GM18520 (cell line): Measurements from ENCODE around the gene KCP.
"Not testable (repeated sequence)": the region's sequence is repeated elsewhere in the genome, so short reads cannot be mapped to it uniquely, and the experiment has no call there.

ENCODE experiments used
- ATAC-seq: cut with Tn5 transposase; IDR thresholded peaks from one replicate; pipeline ENCODE4 v1.9.1; 2021; ENCODE audit not compliant: unreplicated experiment

The KCP gene

DNA sequence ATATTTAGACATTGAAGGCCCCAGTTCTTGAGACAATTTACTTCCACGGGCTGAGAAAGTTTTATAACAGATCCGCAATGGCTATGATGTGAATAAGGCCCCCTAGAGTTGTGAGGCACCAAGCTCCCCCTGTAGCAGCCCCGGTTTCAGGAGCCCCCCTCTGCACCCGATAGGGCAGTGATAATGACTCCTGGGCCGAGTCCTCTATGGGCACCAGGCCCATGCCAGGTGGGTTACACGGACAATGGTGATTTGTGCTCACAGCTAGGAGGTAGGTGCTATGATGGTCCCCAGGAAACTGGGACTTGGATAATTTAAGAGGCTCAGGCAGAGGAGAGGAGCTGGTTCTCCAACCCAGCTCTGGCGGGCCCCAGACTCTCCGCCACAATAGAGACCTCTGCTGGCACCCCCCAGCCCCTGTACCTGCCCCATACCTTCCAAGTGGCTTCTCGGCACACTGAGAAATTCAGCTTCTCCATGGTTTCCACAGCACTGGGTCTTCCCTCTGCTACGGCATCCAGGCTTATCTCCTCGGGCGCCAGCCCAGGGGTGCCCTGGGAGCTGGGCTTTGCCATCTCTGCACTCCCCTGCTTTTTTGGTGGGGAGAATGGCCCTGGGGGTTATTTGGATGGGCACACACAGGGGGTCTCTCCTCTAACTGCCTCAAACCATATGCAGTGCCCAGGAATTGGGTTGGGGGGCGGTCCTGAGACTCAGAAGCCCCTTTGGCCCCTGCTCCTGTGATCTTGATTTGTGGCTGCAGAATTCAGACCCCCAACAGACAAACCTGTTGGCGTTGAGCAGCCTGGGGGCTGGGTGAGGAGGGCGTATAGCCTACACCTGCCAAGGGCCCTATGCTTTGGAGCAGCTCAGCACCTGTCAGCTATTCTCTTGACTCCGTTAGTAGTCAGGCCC, 12.2 kb upstream of the KCP start:
- ATAC-seq, result no peak

DNA sequence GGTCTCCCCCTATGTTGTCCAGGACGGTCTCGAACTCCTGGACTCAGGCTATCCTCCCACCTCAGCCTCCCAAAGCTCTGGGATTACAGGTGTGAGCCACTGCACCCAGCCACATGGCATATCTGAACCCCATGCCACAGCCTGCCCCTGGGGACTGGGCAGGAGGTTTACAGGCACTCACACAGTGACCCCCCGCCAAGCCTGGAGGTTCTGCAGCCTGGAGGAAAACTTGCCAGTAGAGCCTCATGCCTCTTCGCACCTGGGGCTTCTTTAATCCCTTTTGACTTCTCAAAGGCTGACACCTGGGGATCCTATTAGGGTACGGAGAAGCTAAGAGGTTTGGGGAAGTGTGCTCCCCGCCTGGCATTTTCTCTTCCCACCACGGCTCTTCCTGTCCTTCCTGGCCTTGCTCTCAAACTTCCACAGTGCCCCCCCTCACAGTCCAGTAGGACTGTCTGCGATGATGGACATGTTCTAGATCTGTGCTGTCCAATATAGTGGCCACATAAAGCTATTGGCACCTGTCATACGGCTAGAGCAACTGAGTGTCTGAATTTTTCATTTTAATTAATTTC, 11.4 kb upstream of the KCP start:
- no peak for ATAC-seq

DNA sequence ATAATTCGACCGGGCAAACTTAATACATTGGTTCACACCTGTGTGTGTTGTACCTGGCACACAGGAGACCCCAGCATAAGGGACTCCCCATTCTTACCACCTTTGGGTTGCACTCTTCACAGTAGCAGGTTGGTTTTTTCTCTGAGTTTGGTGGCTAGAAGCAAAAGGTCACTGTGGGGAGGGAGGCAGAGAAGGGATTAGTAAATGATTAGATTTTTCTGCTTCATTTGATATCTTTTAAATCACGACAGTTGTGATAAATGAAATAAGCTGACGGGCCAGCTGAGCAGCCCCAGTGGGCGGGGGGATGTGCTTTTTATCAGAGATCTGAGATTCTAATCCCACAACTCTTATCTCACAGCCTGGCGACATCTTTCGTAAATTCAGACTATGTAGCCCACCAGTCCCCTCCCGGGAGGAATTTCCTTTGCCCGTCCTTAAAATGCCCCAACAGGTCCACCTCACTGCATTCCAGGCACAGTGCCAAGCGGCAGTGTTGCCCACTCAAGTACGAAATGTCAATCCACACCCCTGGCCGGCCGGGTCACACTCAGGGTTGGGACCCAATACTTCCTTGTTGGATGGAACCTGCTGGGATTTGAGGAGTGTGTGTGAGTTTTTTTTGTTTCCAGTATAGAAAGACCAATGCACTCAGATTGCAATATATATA, 10.5 kb upstream of the KCP start:
- no peak for ATAC-seq

DNA sequence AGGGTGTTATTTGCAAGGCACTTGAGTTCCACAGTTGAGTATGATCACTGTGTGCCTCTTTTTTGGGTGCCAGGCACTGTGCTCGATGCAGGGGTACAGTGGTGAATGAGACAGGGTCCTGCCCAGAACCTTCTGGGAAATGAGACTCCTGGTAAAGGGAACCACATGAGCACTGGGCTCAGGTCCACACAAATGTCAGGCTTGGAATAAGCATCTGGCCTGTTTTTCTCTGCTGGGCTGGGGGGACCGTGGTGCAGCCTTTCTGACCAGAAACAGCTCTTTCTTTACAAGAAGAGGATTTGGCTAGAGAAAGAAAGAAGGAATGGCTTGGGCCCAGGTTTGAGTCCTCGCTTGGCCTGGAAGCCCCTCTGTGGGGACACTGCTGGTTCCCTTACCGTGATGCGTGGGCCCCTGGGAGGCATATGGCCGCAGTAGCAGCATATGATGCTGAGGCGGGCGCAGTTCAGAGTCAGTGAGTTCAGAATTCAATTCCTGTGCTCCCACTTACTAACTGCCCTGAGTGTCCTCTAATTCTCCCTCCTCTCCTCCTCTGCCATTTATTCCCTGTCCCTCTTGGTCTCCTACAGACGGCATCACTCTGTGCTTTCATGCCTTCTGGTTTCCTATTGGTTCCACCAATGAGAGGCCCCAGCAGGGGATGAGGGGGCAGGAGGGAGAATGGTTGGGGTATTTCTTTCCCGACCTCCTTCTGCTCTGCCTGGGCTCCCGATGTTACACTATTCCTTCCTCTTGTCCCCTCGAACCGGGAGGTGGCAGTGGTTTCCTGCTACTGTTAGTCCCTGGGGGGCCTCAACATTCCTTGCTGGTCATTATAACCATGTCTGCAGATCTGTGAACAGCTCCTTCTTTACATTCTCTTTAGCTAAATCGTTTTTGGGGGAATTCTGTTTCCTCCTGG, 9.6 kb upstream of the KCP start:
- no peak for ATAC-seq

DNA sequence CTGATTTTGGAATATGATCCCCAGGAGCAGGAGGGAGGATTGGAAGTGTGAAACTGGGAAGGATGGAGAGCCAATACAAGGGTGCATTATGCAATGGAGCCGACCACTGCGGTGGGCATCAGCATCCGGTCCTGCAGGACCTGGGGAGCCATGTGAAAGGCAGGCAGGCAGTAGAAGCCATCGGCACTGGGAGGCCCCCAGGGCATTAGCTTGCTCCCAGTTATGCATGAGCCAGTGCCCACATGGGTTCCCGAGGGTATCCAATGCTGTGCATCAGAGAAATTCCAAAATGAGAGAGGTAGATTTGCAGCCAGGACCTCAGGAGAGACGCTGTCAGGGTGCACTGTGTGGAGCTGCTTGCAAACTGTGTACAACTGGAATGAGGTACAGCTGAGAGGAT, 8.7 kb upstream of the KCP start:
- no peak for ATAC-seq

DNA sequence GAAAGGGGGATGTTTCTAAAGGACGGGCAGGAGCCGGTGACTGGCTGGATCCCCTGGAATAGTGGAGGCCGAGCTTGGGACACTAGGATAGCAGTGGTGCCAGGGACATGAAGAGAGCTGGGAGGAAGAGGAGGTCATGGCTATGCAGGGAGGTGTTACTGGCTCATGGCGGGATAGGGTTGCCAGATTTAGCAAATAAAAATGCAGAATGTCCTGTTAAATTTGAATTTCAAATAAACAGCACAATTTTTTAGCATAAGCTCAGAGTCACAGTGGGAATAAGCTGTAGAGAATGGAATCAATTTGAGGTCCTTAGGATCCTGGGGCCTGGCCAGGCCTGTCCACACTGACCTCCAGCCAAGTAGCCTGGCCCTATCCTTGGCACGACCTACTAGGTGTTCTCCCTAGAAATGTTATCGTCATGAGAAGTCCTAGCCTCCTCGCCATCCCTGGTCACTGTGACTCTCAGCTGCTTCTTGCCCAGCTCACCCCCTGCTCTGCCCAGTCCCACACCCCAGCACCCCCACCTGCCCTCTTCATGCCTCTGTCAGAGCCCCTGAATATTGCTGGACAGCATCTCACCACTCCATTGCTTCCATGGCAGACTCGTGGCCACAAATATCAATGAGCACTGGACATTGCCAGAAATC, 7.6 kb upstream of the KCP start:
- ATAC-seq, result no peak

DNA sequence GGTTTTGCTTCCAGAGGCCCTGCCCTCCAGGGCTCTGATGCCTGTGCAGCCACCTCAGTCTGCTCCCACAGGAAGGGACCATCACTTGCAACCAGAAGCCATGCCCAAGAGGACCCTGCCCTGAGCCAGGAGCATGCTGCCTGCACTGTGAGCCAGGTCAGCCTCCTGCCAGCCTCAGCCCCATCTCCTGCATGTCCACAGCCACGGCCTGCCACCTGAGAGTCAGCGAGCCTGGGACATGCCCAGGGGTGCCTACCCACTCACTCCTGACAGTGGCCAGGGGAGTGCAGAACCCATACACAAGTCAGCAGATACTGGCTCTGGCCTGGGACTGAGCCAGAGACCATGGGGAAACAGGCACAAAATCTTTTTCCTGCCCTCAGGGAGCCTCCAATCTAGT, 6.6 kb upstream of the KCP start:
- ATAC-seq, result no peak

DNA sequence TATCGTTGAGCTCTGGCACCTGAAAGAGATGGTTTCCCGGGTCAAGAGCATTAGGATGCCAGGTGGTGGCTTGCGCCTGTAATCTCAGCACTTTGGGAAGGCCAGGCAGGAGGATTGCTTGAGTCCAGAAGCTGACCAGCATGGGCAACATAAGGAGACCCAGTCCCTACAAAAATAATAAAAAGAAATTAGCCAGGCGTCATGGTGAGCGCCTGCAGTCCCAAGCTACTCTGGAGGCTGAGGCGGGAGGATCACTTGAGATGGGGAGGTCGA, 6.1 kb upstream of the KCP start:
- ATAC-seq, result no peak

DNA sequence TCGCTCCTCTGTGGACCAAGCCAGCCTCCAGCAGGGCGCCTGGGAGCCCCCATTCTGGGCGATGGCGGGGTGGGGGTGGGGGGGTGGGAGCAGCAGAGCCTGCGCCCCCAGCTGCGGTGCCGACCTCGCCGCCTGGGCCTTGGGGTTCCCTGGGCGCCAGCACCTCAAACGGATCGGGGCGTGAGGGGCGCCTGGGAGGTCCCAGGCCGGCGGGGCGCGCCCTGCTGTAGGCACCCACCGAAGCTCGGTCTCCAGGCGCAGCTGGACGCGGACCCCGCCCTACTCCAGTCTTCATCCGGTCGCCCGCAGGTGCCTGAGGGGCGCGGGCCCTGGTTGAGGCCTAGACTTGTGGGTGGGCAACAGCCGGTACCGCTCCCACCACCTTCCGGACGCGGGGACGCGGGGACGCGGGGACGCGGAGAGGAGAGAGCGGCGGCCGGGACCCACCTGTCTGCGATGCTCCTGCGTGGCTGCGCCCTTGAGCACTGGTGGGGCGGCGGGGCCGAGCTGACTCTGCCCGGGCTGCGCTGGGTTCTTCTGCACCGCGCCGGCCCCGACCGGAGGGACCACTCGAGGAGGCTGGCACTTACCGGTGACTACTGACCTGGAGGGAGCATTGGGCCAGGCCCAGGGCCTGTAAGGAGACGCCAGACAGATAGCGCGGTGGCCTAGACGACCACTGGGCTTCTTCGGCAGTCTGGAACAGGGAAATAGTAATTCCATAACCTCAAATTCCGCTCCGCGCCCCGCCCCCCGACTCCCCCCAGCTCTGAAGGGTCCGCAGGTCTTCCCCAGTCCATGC, 5.5 kb upstream of the KCP start:
- ATAC-seq, result no peak

DNA sequence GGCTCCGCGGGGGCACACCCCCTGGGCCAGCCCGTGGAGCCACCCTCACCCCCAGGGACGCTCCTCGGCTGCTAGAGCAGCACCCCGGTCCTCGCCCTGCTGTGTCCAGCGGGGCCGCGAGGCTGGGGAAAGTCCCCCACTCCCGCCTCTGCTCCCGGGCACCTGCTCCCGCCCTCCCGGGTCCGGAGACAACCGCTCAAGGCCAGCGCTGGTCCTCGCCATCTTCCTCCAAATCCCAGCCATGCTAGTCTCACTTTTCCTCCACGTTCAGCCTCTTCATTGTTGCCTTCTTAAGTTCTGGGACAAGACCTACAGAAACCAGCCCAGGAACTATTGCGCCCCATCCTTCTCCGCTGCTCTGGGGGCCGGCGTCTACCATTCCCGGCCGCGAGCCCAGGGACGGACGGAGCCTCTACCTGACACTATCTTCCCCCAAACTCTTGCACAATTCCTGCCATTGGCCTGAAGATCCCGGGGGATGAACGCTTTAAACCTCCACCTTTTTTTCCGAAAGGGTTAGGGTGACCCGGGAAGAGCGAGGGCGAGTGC, 4.8 kb upstream of the KCP start:
- ATAC-seq, result no peak

DNA sequence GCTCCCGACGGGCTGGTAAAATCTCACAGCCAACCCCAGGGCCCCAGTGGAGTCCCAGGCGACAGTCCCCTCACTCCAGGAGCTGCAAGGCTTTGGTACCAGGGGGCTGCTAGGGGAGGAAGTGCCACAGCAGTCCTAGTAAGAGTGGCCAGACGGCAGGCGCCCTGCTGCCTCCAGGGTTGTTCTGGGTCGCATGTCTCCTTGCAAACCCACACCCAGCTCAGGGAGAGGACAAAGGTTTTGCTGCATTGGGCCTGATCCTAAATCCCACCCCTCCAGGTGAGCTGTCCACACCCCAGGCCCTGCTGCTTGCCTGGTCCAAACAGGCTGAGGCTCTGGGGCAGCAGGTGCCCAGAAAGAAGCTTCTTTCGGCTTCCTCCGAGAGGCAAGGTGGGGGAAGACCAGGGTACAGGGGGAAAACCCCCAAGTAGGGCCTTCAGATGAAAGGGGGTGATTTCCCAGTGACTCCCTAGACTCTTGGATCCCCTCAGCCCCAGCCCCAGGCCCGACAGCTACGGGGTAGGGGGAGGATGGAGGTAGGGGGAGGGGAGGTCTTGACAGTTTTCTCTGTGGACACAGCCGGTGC, 4.2 kb upstream of the KCP start:
- no peak for ATAC-seq

DNA sequence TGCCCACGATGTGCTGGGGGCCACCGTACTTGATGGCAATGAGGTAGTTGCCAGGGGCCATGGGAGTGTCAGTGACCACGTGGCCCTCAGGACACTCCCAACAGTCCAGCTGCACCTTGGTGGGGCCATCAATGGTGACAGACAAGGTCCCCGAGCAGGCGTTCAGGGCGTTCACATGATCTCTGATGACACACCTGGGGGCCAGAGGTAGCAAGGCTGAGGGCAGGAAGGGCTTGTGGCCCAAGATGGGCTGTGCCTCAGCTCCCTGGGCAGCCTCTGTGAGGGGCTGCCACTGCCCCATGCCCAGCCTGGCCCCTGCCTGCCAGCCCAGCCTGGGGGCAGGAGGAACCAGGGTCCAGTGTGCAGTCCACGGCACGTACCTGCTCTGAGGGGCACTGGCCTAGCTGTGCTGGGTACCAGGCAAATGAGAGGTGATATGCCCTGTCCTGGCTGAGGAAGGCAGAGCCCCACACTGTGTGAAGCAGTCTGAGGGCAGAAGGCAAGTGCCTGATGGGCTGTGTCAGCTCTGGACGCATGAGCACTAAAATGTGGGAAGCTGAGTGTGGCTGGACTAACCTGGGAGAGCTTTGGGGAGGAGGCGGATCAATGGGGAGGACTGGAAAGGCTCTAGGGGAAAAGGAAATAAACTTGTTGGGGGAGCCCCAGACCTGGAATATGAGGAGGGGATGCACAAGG, 3.5 kb upstream of the KCP start:
- ATAC-seq, result no peak

DNA sequence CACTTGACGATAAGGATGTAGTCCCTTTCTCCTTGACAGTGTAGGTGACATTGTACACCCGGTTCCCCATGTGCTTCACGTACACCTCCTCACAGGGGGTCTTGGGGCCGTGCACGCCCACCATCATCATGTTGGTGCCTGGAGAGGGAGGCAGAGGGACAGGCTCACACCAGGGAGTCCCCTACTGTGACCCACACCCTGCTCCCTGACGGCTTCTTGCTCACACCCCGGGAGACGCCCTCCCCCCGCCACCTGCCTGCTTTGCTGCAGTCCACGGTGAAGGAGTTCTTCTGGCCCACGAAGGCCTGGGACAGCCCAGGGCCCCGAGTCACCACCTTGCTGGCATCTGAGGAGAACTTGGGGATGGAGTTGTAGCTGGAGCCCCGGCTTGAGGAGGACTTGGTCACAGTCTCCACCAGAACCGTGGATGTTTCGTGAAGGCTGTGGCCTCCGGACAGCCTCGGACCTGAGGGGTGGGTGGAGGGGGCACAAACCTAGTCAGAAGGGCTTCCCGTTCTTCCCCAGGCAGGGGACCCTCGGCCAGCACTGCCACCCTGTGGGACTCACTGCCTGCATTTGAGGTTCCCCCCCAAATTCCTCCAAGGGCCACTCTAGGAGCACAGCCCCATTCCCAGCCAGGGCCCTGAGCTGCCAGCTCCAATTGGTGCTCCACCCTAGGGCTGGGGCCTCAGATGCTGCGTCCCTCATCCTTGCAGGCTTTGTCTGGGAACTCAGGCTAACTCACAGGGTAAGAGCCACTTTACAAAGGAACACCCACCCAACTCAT, 2.4 kb upstream of the KCP start:
- ATAC-seq, result not testable (repeated sequence)

DNA sequence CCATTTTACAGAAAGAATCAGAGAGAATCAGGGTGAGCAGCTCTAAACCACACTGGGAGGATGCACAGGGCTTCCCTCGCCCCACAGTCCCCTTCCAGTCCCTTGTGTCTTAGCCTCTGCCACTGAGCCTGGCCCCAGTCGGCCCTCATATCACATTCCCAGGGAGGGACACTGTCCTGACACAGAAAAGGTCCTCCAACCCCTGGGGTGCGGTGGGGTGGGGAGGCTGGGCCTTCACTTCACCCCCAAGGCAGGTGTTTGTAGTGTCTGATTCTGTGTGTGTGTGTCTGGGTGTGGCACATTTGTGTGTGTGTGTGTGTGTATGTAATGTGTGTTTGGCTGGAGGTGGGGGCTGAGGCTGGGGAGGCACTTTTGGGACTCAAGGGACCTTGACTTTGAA, 1.8 kb upstream of the KCP start:
- no peak for ATAC-seq

DNA sequence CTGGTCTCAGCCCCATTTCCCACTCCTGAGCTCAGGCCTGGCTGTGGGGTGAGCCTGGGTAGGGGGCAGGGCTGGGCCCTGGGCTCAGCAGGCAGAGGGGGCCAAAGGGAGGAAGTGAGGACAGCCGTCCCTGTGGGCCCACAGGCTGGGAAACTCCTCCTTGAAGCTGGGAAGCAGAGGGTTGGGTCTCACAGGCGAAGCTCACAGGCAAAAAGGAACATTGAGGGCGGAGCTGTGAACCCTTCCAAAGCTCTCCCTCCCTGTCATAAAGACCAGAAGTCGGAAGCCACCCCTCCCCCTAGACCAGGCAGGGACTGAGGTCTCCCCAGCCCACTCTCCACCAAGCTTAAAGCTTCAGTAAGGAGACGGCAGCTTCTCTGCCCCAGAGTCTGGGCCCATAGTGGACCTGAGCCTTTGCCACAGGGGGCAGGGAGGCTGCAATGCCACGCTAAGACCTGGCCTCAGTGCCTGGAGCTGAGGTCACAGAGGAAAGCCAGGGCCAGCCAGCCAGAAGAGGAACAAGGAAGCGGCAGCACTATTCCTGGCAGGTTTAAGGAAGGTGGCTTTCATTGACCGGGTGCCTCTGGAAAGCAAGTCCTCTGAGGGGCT, 1.0 kb upstream of the KCP start:
- ATAC-seq, result no peak

DNA sequence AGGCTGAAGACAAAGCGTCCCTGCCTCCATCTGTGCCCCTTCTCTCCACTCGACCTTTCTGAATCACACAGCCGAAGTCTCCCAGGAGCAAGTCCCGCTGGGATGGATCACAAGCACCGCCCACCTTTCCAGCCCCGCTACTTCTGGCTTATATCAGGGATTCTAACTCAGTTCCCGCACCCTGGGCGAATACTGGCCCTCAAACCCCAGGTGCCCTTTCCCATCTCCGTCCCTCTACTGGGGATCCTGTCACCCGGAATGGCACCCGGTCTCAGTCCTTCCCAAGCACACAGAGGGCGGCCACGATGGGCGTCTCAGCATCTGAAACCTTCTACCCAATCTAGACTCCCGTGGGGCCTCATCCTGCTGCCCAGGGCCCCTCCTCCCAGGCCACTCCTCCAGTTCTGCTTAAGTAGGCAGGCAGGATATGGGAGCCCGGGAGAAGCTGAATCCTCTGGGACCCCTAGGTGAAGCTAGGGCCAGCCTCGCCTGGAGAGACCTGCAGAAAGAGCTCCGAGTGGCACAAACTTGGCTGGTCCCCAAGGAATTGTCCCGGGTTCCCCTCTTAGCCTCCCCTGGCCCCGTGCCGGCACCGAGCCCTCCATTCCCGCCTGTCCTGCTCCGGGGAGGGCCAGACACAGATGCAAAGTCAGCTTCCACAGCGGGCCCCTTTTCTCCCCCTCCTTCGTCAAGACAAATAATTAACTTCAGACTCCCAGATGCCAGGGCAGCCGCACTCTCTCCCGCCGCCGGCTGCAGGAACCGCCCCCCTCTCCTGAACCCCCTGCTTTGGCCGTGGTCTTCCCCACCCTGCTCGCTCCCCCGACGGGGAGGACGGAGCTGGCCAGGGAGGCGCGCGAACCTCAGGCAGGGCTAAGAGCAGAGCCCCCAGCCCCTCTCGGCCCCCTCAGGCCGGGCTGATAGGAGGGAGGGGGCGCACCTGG, 612 bp downstream of the KCP start:
- ATAC-seq, result no peak
